ENCODE data around the gene SALL4.
"Not testable (repeated sequence)": the region's sequence is repeated elsewhere in the genome, so short reads cannot be mapped to it uniquely, and the experiment has no call there.

SALL4 gene

DNA sequence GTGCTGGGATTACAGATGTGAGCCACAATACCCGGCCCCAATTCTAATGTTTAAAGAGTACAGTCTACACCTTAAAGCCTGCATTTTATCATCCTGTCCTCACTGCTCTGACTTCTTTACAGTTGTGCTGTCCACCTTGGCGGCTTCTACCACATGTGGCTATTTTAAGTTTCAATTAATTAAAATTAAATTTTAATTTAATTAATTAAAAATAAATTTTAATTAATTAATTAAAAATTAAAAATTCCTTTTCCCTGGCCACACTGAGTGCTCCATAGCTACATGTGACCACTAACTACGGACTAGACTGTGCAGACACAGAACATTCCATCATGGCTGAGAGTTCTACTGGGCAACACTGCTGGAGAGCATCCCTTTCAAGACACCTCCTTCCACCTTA, 61.5 kb downstream of the SALL4 start:
- H3K9ac ChIP-seq (ENCODE audit: low read length), result no peak overlapping the region
- peaks cover 15% of the 10 kb centered on the region for H3K4me1 ChIP-seq (ENCODE audit: insufficient read depth, low read length)
- no peaks in the 10 kb centered on the region for H3K9me3 ChIP-seq (ENCODE audit: low read length)
- H3K4me3 ChIP-seq (ENCODE audit: low read depth in 1 of 2, low read length in 2 of 2), result no peak overlapping the region
- H3K36me3 ChIP-seq (ENCODE audit: insufficient read depth, low read length), result no peaks in the 10 kb centered on the region
- no peak overlapping the region for H3K27ac ChIP-seq (ENCODE audit: low read depth, low read length)
- H3K27me3 ChIP-seq (ENCODE audit: control insufficient read depth in 1 of 2, insufficient read depth in 2 of 2, low read length in 2 of 2), result no peaks in the 10 kb centered on the region

DNA sequence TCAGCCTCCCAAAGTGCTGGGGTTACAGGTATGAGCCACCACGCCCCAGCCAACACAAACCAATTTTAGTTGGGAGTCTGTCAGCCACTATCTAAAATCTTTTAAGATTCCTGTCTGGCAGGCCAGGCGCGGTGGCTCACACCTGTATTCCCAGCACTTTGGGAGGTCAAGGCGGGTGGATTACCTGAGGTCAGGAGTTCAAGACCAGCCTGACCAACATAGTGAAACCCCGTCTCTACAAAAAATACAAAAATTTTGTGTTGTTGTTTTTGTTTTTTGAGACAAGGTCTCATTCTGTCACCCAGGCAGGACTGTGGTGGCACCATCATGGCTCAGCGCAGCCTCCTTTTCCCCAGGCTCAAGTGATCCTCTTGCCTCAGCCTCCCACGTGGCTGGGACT, 62.0 kb downstream of the SALL4 start:
- not testable (repeated sequence) for H3K4me3 ChIP-seq (ENCODE audit: low read depth in 1 of 2, low read length in 2 of 2); H3K27ac ChIP-seq (ENCODE audit: low read depth, low read length); H3K36me3 ChIP-seq (ENCODE audit: insufficient read depth, low read length); H3K27me3 ChIP-seq (ENCODE audit: control insufficient read depth in 1 of 2, insufficient read depth in 2 of 2, low read length in 2 of 2); H3K9me3 ChIP-seq (ENCODE audit: low read length); H3K9ac ChIP-seq (ENCODE audit: low read length)
- H3K4me1 ChIP-seq (ENCODE audit: insufficient read depth, low read length), result peaks cover 15% of the 10 kb centered on the region

DNA sequence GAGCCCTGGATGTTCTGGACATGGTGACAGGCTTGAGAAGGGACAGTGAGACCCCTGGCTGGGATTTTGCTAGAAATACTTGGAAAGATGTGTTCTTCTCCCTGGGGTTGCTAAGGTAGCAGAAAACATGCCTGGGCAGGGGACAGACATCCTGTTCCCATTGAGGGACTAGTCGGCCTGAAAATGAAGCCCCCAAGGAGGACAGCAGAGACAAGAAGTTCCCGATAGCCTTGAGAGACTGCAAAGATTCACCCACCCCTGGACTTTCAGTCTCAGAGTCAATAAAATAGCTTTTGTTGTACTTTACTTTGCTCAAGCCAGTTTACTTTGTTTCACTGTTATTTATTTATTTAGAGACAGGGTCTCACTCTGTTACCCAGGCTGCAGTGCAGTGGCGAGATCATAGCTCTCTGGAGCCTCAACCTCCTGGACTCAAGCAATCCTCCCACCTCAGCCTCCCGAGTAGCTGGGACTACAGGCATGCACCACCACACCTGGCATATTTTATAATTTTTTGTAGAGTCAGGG, 62.5 kb downstream of the SALL4 start:
- Histone ChIP-seq H3K27me3 (ENCODE audit: control insufficient read depth in 1 of 2, insufficient read depth in 2 of 2, low read length in 2 of 2) (no peaks in the 10 kb centered on the region), H3K36me3 (ENCODE audit: insufficient read depth, low read length) (no peaks in the 10 kb centered on the region), H3K4me3 (ENCODE audit: low read depth in 1 of 2, low read length in 2 of 2) (no peak overlapping the region), H3K9me3 (ENCODE audit: low read length) (no peaks in the 10 kb centered on the region), H3K9ac (ENCODE audit: low read length) (no peak overlapping the region), H3K4me1 (ENCODE audit: insufficient read depth, low read length) (peaks cover 15% of the 10 kb centered on the region), H3K27ac (ENCODE audit: low read depth, low read length) (no peak overlapping the region)

DNA sequence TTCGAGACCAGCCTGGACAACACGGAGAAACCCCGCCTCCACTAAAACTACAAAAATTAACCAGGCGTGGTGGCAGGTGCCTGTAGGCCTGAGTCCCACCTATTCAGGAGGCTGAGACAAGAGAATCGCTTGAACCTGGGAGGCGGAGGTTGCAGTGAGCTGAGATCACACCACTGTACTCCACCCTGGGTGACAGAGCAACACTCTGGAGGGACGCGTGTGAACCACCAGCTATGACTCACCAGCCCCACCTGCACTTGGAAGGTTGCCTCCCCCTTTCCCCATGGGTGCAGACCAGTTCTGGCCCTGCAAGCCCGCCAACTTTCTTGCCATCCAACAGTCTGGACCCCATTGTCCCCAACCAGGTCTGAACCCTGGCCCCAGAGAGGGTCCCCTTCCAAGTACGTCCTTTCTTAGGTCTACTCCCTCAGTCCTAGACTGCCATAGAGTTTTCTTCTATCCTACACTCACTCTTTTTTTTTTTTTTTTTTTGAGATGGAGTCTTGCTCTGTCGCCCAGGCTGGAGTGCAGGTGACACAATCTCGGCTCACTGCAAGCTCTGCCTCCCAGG, 63.4 kb downstream of the SALL4 start:
- no peak overlapping the region for H3K27ac ChIP-seq (ENCODE audit: low read depth, low read length)
- no peak overlapping the region for H3K4me3 ChIP-seq (ENCODE audit: low read depth in 1 of 2, low read length in 2 of 2)
- H3K9ac ChIP-seq (ENCODE audit: low read length), result no peak overlapping the region
- no peaks in the 10 kb centered on the region for H3K9me3 ChIP-seq (ENCODE audit: low read length)
- peaks cover 15% of the 10 kb centered on the region for H3K4me1 ChIP-seq (ENCODE audit: insufficient read depth, low read length)
- no peaks in the 10 kb centered on the region for H3K27me3 ChIP-seq (ENCODE audit: control insufficient read depth in 1 of 2, insufficient read depth in 2 of 2, low read length in 2 of 2)
- no peaks in the 10 kb centered on the region for H3K36me3 ChIP-seq (ENCODE audit: insufficient read depth, low read length)

DNA sequence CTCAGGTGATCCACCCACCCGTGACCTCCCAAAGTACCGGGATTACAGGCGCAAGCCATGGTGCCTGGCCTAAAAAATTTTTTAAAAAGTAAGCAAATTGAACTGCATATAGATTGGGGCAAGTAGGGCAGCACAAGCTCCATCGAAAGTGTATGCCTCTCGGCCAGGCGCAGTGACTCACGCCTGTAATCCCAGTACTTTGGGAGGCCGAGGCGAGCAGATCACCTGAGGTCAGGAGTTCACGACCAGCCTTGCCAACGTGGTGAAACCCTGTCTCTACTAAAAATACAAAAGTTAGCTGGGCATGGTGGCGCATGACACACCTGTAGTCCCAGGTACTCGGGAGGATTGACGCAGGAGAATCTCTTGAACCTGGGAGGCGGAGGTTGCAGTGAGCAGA, 64.1 kb downstream of the SALL4 start:
- H3K4me1 ChIP-seq (ENCODE audit: insufficient read depth, low read length), result peaks cover 15% of the 10 kb centered on the region
- H3K36me3 ChIP-seq (ENCODE audit: insufficient read depth, low read length); H3K9ac ChIP-seq (ENCODE audit: low read length); H3K4me3 ChIP-seq (ENCODE audit: low read depth in 1 of 2, low read length in 2 of 2); H3K27me3 ChIP-seq (ENCODE audit: control insufficient read depth in 1 of 2, insufficient read depth in 2 of 2, low read length in 2 of 2); H3K27ac ChIP-seq (ENCODE audit: low read depth, low read length); H3K9me3 ChIP-seq (ENCODE audit: low read length): not testable (repeated sequence)

DNA sequence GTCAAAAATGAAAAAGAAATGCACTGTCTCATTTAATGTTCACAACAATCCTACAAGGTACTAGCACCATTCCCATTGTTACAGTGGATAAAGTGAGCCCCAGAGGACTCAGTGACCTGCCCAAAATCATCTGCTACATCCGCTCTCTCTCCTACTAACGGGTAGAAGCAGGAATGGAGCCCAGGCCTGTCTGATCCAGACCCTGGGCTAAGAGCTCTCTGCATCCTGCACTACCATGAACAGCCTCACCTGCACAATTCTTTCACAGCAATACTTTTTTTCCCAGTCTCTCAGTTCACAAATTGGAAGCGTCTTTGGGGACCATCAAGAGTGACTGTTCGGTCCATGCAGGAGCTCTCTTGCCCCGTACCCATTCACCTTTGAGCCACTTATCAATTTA, 65.4 kb downstream of the SALL4 start:
- no peak overlapping the region for H3K27ac ChIP-seq (ENCODE audit: low read depth, low read length)
- H3K27me3 ChIP-seq (ENCODE audit: control insufficient read depth in 1 of 2, insufficient read depth in 2 of 2, low read length in 2 of 2), result no peaks in the 10 kb centered on the region
- H3K4me3 ChIP-seq (ENCODE audit: low read depth in 1 of 2, low read length in 2 of 2), result no peak overlapping the region
- H3K9me3 ChIP-seq (ENCODE audit: low read length), result no peaks in the 10 kb centered on the region
- no peak overlapping the region for H3K9ac ChIP-seq (ENCODE audit: low read length)
- no peaks in the 10 kb centered on the region for H3K36me3 ChIP-seq (ENCODE audit: insufficient read depth, low read length)
- H3K4me1 ChIP-seq (ENCODE audit: insufficient read depth, low read length), result peaks cover 12% of the 10 kb centered on the region

DNA sequence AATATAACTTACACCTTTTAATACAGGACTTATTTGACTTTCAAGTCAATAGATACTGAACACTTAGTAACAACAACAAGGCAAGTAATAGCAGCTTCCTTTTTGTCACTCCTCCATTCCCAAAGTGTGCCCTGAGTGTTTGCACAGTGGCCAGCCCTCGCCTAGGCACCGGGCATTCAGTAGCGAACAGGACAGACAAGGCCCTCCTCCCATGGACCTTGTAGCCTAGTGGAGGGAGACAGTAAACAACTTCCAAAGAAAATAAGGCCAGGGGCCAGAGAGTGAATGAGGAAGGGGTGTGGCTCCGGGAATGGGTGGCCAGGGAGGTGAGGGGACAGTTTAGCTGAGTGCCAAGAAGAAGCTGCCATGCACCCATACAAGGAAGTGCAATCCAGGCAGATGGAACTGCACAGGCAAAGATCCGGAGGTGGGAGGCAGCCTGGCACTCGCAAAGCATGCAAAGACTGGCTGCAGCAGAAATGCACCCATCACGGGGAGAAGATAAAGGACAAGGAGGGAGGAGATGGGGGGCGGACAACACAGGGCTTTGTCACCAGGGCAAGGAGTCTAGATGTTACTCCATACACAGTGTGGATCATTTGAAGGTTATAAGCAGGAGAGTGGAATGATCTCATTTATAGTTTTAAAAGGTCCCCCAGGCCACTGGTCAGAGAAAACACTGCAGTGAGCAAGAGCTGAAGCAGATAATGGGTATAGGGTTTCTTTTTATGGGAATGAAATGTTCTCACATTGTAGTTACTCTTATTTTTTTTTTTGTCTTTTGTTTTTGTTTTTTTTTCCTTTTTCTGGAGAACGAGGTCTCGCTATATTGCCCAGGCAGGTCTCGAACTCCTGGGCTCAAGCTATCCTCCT, 66.4 kb downstream of the SALL4 start:
- Histone ChIP-seq H3K36me3 (ENCODE audit: insufficient read depth, low read length) (no peaks in the 10 kb centered on the region), H3K27me3 (ENCODE audit: control insufficient read depth in 1 of 2, insufficient read depth in 2 of 2, low read length in 2 of 2) (no peaks in the 10 kb centered on the region), H3K4me3 (ENCODE audit: low read depth in 1 of 2, low read length in 2 of 2) (no peak overlapping the region), H3K4me1 (ENCODE audit: insufficient read depth, low read length) (peaks cover 13% of the 10 kb centered on the region), H3K9me3 (ENCODE audit: low read length) (no peaks in the 10 kb centered on the region), H3K27ac (ENCODE audit: low read depth, low read length) (no peak overlapping the region), H3K9ac (ENCODE audit: low read length) (no peak overlapping the region)

DNA sequence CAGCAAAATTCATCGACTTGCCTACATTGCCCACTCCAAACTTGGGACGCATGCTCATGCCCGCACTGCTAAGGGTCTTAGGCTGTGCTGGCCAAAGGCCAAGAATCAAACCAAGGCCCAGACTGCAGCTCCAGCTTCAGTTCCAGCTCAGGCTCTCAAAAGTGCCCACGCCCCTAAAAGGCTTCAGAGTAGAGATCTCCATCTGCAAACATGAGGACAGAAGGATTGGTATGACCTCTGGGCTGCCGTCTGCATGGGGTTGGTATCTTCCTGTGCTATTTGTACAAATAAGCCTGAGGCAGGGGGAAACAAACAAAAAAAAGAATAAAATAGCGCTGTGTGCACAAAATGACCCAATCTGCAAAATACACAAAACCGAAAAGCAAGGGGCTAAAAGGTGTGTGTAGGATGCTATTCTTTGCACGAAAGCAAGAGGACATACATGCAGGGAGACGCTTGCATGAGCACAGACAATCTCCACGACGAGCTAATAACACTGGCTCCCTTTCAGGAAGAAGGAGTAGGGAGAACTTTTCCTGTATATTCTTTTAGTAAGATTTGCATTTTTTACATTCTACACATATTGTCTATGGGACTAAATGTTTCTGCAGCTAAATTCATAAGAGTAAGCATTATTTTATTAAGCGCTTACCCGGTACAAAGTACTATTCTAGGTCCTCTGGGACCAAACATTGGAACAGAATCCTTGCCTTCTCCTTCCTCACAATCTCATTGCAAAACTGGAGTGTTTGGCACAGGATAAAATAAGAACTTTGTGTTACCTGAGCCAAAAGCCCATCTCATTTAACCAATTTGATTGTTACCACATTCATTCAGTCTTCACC, 67.2 kb downstream of the SALL4 start:
- no peaks in the 10 kb centered on the region for H3K27me3 ChIP-seq (ENCODE audit: control insufficient read depth in 1 of 2, insufficient read depth in 2 of 2, low read length in 2 of 2)
- H3K9ac ChIP-seq (ENCODE audit: low read length), result no peak overlapping the region
- no peaks in the 10 kb centered on the region for H3K9me3 ChIP-seq (ENCODE audit: low read length)
- H3K4me1 ChIP-seq (ENCODE audit: insufficient read depth, low read length), result peaks cover 13% of the 10 kb centered on the region
- H3K27ac ChIP-seq (ENCODE audit: low read depth, low read length), result no peak overlapping the region
- no peaks in the 10 kb centered on the region for H3K36me3 ChIP-seq (ENCODE audit: insufficient read depth, low read length)
- H3K4me3 ChIP-seq (ENCODE audit: low read depth in 1 of 2, low read length in 2 of 2), result no peak overlapping the region

DNA sequence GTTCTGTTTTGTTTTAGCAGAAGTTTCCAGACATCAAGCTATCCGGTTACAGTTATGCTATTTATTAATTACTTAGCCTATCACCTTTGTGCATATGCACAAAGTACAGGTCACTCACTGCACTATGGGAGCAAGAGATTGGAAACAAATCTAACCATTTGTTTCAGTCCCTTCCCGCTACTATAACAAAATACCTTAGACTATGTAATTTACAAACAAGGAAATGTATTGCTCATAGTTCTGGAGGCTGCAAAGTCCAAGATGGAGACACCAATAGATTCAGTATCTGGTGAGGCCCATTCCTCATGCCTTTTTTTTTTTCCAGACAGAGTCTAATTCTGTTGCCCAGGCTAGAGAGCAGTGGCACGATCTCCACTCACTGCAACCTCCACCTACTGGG, 69.3 kb downstream of the SALL4 start:
- Histone ChIP-seq H3K4me1 (ENCODE audit: insufficient read depth, low read length) (peaks cover 13% of the 10 kb centered on the region), H3K27ac (ENCODE audit: low read depth, low read length) (no peak overlapping the region), H3K4me3 (ENCODE audit: low read depth in 1 of 2, low read length in 2 of 2) (no peak overlapping the region), H3K36me3 (ENCODE audit: insufficient read depth, low read length) (no peaks in the 10 kb centered on the region), H3K9ac (ENCODE audit: low read length) (no peak overlapping the region), H3K27me3 (ENCODE audit: control insufficient read depth in 1 of 2, insufficient read depth in 2 of 2, low read length in 2 of 2) (no peaks in the 10 kb centered on the region), H3K9me3 (ENCODE audit: low read length) (no peaks in the 10 kb centered on the region)

Measured in muscle layer of colon (tissue), 2 donors.